Glomerular visceral epithelial cell (primary cell): ENCODE measurements around the gene CFAP299.
"Not testable (repeated sequence)": the region's sequence is repeated elsewhere in the genome, so short reads cannot be mapped to it uniquely, and the experiment has no call there.

Experiments used
- DNase-seq: peaks from one replicate; pipeline ENCODE4 v3.0.0-alpha.2; 2016; ENCODE audit errors: extremely low spot score

CFAP299 gene

DNA sequence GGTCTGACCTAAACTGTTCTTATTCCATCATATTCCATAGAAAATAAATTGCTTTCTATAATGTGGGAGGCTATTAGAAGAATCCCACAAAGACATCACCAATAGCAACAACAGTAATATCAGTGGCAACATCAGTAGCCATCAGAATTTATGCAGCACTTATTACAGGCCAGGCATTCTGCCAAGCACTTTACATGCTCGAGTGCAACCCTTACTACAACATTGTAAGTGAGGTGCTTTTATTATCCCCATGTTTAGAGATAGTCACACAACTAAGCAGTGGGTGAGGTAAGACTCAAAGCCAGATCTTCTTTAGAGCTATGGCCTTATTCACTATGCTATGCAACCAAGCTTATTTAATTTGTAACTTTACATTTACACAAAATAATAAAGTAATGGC lies 377.9 kb downstream of the CFAP299 start:
- peak; percentile 38 for DNase-seq

DNA sequence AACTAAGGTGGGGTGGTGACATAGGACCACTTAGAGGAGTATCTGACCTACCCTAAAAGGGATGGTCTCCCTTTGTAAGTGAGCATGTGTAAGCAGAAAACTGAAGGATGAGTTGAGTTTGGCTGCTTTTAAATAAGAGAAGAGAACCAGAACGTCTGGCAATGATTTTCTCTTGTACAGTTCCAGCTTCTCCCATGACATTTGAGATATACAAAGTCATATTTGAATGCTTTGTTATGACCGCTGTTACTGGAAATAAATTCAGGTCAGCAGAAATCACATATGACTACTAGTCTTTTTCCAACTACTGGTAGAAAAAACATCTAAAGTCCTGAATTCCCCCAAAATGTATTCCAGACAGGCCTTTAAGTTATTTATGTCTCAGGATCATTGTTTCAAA lies 381.7 kb downstream of the CFAP299 start:
- no peak for DNase-seq

DNA sequence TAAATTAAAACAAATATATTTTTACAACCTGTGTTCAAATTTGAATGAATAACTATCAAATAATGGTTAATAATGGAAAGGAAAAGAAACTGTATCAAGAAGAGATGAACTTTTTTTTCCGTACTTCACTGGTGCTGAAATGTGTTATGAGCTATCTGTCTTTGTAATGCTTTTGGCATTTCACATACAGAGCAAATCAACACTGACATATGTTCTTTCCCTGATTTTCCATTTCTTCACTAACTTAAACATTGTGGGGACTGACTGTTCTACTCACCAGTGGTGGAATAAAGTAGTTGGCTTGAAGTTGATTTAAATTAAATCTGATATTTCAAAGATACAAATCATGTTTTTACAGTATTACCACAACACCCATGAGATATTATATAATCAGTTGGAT lies 390.9 kb downstream of the CFAP299 start:
- DNase-seq, result no peak

DNA sequence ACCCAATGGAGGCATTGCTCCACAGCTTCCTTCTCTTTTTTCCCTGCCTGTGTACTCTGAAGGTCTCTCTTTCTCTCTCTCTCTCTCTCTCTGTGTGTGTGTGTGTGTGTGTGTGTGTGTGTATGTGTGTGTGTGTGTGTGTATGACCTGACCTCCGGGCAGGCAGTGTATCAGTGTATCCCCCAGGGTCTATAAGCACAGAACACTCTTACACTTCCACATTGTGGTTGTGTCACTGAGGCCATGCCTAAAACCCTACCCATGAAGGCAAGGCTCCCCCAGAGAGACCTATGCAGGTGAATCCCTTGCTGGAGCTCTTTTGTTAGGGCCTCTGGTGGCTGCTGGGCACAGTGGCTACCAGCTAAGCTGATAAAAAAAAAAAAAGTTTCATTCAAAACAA lies 394.6 kb downstream of the CFAP299 start:
- DNase-seq, result no peak

DNA sequence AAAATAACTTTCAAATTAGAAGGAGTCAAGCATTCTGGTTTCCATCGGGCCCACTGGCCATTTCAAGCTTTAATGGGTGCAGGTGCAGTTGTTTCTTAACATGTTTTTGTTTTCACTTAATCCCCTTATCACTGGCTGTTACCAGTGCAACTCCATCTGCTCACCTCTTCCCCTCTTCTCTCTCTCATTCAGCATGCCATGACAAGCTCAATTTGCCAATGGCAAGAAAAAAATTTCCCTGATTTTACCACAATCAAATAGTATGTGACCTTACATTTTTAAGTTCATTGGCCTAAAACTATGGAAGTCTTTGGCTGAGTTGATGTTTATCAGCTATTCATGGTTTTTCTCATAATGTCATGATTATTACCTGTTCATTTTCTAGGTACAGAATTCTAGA lies 395.9 kb downstream of the CFAP299 start:
- no peak for DNase-seq

DNA sequence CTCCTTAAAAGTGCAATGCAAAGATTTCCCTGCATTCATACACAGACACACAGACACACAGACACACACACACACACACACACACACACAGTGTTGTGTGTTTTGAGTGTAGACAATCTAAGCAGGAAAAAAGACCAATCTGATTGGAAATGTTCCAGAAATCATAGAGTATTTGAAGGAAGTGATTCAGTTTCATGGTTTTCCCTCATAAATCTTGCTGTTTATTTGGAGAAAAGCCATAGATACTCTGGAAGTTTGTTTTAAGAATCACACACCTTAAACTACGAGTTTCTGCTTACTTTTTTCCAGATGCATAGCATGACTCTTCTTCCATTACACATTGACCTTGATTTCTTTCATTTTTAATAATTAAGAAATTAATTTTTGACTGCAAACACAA lies 396.5 kb downstream of the CFAP299 start:
- peak; percentile 16 for DNase-seq

DNA sequence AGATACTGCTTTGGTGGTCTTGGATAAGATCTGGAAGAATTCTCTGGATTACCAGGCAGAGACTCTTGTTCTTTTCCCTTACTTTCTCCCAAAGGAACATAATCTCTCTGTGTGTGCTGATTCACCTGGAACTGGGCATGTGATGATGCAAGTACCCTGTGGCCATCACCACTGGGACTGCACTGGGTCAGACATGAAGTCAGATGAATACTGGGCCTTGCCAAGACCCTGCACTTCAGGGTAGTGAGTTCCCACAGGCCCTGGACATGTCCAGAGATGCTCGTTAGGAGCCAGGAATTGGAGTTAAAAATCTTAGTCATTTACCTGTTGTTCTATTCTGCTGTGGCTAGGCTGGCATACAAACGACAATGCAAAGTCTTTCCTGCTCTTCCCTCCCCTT lies 404.8 kb downstream of the CFAP299 start:
- DNase-seq, result no peak

DNA sequence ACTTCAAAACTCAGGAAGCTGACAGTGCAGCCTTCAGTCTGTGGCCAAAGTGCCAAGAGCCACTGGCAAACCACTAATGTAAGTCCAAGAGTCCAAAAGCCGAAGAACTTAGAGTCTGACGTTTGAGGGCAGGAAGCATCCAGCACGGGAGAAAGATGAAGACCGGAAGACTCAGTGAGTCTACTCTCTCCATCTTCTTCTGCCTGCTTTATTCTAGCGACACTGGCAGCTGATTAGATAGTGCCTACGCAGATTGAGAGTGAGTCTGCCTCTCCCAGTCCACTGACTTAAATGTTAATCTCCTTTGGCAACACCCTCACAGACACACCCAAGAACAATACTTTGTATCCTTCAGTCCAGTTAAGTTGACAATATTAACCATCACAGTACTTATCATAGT lies 414.0 kb downstream of the CFAP299 start:
- DNase-seq, result not testable (repeated sequence)

DNA sequence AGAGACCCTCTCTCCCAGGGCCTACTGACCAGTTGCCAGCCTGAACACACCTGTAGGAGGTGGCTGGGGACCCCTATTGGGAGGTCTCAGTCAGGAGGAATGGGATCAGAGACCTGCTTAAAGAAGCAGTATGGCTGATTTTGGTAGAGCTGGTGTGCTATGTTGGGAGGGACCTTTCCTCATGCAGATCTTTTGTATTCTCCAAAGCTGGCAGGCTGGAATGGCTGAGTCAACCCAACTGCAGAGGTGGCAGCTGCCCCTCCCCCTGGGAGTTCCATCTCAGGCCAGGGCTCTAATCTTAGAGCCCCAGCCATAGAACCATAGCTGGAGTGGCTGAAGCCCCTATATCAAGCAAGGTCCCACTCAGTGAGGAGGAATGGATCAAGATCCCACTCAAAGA lies 415.7 kb downstream of the CFAP299 start:
- DNase-seq, result no peak

DNA sequence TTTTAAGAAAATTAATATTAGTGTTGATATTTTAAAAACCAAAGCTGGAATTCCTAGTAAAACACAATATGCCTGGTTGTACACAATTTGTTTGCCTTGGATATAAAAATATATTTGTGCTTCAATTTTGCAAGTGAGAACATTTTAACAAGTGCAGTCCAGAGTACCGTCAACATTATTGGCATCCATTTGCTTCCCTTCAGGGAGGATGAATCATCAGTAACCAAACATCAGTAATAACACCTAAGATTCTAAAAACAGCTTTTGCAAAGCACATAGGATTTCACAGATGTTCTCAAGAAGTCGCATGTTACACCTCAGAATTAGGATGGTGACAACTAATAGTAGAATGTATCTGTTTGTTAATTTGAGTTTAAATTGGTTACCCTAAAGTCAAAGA lies 432.4 kb downstream of the CFAP299 start:
- no peak for DNase-seq

DNA sequence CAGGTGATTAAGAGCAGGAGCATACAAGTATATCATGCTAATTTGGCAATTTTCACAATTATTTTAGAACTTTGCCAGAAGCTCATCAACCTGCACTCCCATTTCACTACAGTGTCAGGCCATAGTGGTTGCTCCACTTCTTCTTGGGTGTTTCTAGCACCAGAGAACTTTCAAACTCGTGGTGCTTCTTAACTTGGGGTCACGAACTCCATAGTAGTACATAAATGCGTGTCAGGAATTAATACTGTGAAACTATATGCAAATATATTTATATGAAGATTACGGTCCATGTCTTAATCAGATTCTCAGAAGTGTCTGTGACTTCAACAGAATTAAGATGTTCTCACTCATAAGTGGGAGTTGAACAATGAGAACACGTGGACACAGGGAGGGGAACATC lies 440.6 kb downstream of the CFAP299 start:
- DNase-seq, result no peak

DNA sequence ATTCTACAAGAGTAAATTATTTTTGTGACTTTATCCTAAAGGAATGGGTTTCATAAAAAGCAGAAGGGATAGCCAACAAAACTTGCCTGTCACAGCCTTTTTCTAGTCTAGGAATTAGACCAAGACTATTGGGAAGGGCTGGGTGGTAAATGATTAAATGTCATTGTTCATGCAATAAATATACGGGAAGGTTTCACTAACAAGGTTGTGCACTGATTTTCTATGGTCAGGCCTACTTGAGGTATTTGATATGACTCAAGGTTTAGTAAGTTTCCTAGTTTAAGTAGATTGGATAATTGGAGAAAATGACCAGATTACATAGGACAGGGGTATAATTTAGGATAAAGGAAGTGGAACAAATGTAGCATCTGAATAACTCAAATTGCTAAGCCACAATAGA lies 445.9 kb downstream of the CFAP299 start:
- peak; percentile 7 for DNase-seq

DNA sequence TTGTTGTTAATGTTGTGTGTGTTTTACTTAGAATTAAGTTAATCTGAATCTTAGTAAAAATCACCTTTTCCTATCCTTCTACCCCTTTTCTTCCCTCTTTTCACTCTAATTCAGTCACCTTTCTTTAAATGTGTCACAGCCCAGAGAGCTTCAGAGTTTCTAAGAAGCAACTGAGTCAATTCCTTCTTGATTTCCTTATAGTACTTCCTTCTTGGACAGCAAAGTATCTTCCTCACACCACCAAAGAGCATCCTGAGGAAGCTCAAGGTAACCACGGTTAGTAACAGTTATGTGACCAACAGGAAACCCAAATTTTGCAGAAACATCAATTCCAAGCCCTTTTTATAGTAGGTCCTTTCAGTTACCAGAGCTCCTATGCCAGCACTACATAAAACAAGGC lies 451.8 kb downstream of the CFAP299 start:
- DNase-seq, result no peak

DNA sequence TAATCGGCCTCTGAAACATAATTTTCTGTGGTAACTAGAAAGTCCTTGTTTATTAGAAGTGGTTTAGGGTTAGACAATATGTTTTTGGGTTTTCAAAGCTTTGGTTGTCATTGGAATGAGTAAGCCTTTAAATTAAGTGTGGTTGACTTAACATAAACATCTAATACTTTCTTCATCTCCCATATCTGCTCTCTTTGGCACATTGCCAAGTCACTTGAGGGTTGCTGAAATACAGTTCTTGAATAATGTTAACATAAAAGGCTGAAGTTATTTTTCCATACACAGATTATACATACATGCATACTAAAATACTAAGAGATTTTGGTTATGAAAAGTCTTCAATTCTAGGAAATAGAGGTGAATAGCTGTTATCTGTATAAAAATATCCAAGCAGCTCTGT lies 453.3 kb downstream of the CFAP299 start:
- DNase-seq, result peak; percentile 9

DNA sequence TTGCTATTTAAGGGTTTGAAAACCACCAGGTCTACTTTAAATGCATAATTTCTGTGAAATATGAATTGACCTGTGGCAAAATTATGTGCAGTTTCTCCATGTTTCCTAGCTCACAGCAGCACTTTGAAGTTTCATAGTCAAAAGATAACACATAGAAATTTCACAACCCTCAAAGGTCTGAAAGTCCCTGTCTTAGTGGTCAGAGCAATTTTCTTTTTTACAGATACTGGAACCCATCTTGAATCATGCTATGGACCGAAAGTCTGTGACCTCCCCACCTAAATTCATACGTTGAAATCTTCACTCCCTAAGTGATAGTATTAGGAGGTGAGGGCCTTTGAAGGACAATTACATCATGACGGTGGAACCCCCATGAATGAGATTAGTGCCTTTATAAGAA lies 454.6 kb downstream of the CFAP299 start:
- DNase-seq, result no peak

DNA sequence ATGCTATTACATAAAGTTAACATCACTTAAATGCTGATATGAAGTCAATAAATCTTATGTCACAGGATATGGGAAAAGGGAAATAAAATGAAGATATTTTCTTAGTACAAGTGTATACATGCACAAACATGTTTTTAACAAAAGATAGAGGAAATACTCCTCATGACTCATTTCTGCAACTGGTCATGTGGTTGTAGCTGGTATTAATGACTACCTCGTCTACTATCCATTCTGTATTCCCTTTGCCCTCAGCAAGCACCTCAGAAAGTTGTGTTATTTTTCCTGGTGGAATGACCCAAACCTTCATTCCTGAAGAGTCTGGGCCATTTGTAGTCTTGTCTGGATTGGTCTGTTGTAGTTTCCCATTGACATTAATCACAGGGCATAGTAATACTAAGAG lies 458.1 kb downstream of the CFAP299 start:
- not testable (repeated sequence) for DNase-seq

DNA sequence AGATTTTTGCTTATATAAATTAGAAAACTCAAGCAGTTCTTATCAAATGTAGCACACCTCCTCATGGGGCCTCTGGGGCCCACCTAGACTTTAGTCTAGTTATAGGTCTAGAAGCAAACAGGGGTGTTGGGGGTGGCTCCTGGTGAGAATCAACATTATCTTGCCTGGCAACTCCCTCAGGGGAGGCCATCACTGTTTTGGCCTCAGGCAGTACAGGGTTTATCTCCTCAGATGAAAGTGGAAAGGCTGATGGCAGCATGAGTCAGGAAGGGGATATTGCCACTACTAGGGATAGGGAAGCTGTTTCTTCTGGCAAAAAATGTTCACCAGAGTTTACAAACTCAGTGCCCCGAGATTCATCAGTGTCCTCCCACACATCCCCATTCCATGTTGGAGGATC lies 462.6 kb downstream of the CFAP299 start:
- no peak for DNase-seq

DNA sequence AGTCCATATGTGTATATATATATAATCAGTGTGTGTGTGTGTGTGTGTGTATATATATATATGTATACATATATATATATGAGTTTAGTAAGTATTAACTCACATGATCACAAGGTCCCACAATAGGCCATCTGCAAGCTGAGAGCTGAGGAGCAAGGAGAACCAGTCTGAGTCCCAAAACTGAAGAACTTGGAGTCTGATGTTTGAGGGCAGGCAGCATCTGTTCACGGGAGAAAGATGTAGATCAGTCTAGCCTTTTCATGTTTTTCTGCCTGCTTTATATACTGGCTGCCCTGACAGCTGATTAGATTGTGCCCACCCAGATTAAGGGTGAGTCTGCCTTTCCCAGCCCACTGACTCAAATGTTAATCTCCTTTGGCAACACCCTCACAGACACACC lies 465.2 kb downstream of the CFAP299 start:
- not testable (repeated sequence) for DNase-seq

DNA sequence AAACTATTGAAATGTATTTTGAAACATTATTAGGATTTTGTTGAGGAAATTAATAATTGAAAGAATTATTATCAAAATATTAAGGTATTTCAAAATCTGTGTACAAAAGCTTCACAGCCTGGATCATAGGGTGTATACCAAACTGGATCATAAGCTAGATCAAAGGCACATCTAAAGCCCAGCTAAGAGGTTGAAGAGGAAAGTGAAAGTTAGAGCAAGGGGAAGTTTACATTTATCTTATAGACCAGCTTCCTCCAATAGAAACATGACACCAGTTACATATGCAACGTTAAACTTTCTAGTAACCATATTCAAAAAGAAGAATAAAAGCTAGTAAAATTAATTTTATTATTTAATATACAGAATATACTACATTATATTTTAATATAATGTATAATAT lies 467.8 kb downstream of the CFAP299 start:
- DNase-seq, result no peak

DNA sequence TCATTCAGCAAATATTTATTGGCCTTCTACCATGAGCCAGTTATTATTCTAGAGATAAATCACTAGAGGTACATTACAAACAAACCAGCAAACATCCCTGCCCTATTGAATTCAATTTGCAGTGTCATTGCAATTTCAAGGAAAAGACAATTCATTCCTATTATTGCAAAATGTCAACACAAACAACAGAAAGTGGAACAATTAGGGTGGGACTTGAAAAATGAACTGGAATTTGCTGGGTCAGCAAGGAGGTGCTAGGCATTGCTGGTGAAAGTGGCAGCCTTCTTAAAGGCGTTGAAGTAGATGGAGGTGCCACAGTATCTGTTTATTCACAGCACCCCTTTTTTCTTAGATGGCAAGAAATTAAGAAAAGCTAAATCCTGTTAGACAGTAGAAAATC lies 470.9 kb downstream of the CFAP299 start:
- no peak for DNase-seq

DNA sequence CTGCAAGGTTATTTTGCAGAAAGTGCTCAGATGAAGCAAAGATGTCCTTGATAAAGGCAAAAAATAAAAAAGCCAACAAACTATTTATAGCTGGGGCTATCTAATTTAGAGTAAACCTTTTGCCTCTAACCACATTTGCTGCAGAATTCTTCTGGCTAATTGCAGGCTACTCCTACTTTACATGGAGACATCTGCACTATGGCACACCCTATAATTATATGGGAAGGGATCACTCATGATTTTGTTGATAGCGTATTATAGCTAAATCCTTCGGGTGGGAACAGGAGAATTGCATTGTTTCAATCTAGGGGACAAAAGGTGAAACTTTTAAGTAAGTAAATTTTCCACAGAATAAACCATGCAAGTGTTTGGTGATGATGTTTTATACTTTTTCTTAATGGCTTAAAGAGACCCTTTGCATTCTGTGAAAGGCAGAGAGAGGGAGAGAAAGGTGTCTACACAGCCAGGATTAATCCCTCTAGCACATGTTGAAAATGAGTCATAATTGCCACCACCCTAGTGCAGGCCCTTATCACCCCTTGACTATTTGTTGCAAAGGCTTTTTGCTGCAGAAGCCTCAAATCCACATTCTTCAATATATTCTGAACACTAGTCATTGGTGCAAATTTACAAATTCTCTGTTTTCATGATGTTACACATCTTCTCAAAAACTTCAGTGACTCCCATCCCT lies 473.7 kb downstream of the CFAP299 start:
- DNase-seq, result no peak

DNA sequence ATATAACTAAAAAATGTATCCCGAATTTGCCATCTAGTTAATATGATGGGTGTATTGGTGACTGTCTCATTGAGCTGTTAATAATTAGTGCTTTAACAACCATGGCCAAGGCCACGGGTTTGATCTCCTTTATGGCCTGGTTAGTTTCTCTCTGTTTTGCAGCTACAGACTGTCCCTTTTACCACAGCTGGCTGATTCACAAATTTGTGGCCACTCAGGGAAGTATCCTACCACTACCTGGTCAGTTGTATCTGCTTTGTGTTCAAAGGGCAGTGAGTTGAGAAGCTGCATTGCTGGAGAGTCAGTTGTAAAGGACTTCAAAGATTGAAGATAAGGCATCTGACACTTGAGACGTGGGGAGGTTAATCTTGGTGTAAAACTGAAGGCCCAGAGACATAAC lies 475.9 kb downstream of the CFAP299 start:
- DNase-seq, result peak; percentile 8

DNA sequence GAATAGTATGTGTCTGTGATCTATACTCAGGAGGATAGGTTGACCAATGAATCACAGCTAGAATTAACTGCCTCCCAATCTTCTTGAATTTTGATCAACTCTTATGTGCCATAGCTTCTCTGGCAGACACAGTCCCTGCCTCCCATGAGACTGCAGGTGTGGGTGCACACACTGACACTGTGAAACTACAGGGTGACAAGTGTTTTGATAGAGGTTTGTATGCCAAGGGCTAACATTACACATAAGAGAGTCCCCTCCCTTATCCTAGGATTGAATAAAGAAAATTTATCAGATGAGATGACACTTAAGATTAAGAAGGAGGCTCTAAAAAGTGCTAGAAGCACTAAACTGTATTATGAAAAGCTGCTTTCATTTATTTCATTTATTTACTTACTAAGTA lies 476.6 kb downstream of the CFAP299 start:
- no peak for DNase-seq

DNA sequence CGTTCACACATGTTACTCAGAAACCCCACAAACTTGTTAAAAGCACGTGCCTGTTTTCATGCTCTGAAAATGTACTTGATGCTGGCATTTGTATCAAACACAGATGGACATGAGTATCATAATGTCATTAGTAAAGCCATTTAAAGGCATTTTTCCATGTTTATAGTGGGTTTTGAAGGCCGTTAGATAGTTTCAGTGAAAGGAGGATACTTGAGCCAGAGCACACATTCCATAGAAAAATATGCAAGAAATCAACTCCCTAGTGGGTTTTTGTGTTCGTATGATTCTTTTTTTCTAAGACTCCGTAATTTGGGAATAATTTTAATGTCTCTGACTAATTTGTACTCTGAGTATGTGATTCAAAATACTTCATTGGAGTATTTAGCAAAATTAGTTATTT lies 478.7 kb downstream of the CFAP299 start:
- no peak for DNase-seq
